Right ventricle myocardium inferior (tissue), 1 donor: ENCODE results near the gene RNF130. TPM values are rescaled to one million over a fixed set of nuclear protein-coding genes. Genes with fewer than 3 reads are reported as not detected.

Source experiments
- ATAC-seq: fragments of 200-7000 bp; cut with Tn5 transposase; one replicate; pipeline ENCODE4 v1.9.1; 2020; ENCODE audit warnings: mild to moderate bottlenecking, moderate library complexity
- DNase-seq: peaks from one replicate; pipeline ENCODE4 v3.0.0; 2021; ENCODE audit errors: missing footprints
- intact Hi-C: fragments of 100-400 bp; cut with DNase I; formaldehyde crosslinking; loops from one replicate; pipeline ENCODE4 v1.11.0; 2022
- total RNA-seq: library from RNA; stranded (reverse); fragmentation: NEBNext Ultra II Directional; extraction: Animal tissue kit (Norgen Biotek cat#: 25700); gene quantifications from one replicate; pipeline ENCODE4 v1.2.1, GENCODE V29; 2021
- donor health status: DM: no; HTN: yes; CAD: no; lungs with severe emphysema.

Gene RNF130
- total RNA-seq, 1 donor from 2014 or later, result 51.2 TPM

GRCh38 chr5:180072556-180072955 lies 997 bp upstream of the RNF130 start:
- ATAC-seq (no peak), DNase-seq (no peak)
- intact Hi-C loops, result loop anchor here (5.0 kb wide), 3 partner anchors 65 to 165 kb away; partner anchors contain the start of gene TBC1D9B

GRCh38 chr5:180072256-180072548 lies 643 bp upstream of the RNF130 start:
- DNase-seq (no peak), ATAC-seq (no peak)
- intact Hi-C loops, result loop anchor here (5.0 kb wide), 3 partner anchors 65 to 165 kb away; partner anchors contain the start of gene TBC1D9B

GRCh38 chr5:180070756-180071530 lies 616 bp downstream of the RNF130 start:
- peak; percentile 78 for DNase-seq
- ATAC-seq, result peak; percentile 22
- intact Hi-C loops, result loop anchor here (2.0 to 5.0 kb wide), 4 partner anchors 44 to 164 kb away; partner anchors contain the start of gene TBC1D9B

DNA sequence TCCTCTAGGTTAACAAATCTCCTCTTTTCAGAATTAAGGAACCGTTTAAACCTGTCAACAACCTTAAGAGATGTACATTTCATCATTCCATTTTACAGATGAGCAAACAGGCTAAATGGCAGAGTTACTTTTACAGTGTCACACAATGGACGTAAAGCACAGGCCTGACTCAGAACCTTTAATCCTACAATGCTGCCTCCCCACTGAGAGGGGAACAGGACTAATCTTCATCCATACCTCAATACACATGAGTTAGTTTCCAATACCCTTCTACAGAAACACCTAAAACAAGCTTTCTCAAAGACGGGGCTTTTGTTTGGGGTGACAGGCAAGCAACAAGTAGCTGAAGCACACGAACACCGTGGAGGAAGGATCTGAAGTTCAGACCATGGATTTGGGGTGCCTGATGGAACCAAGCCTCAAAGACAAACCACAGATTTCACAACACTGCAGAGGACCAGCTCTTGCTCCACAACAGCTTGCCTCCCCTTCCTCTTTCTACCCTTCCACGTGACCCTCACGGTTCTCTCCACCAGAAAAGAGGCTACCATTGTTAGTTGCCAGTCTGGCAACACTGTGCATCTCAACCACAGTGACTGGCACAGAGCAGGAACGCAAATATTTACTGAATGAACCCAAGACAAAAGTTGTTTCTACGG lies 1.8 kb downstream of the RNF130 start:
- ATAC-seq (no peak), DNase-seq (no peak)
- intact Hi-C loops, result loop anchor here (2.0 to 5.0 kb wide), 4 partner anchors 43 to 162 kb away; partner anchors contain the start of gene TBC1D9B

DNA sequence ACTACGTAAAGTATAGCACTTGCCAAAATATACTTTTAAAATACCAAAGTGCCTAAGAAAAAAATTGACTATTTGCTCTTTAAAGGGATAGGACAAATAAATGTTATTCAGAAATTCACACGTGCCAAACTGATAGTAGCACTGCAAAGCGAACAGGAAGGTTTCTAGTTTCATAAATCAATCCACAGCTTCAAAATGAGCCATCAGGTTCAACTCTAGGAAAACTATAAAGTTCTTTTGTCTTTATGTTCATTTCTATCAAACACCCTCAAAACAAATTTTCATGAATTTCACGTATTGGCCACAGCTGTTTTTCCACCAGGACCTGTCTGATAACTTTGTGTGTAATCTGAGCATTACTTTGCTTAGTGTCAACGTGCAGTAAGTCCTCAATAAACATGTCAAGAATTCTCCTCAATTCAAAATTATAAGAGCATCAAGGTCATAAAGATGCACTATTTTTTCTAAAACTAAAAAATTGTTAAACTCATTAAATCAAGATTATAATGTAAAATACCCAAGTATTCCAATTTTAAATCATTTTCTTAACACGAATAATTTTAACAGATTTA lies 3.0 kb downstream of the RNF130 start:
- intact Hi-C loops, result no loop called here
- no peak for ATAC-seq
- no peak for DNase-seq

- ATAC-seq (no peak), DNase-seq (no peak)
- intact Hi-C loops, result no loop called here
Measured at GRCh38 chr5:180067986-180068385, 3.6 kb downstream of the RNF130 start.

- intact Hi-C loops, result no loop called here
- ATAC-seq (no peak), DNase-seq (no peak)
Measured at GRCh38 chr5:180060192-180060591, 11.4 kb downstream of the RNF130 start.

GRCh38 chr5:180059326-180059725 lies 12.2 kb downstream of the RNF130 start:
- no peak for ATAC-seq
- no peak for DNase-seq
- intact Hi-C loops, result no loop called here

DNA sequence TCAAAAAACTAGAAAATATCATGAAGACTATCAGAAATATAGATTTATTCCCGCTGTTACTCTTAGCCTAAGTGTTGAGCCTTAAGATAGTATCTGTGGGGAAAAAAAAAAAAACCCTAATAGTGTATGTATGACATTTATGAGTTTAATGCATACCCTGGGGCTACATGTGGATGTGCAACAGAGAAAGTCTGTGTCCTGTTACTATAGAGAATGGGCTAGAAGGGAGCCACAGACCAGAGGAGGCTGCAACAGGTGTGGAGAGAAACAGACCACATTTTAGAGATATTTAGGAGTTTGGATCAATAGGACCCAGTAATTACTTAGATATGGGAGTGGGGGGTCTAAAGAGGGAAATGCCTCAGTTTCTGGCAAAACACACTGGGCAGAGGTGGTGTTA lies 15.4 kb downstream of the RNF130 start:
- ATAC-seq, result no peak
- intact Hi-C loops, result no loop called here

GRCh38 chr5:180054226-180054625 lies 17.3 kb downstream of the RNF130 start:
- DNase-seq (no peak), ATAC-seq (no peak)
- intact Hi-C loops, result no loop called here

More for the DNA sequence above, 15.4 kb downstream of the RNF130 start:
- no peak for DNase-seq

DNA sequence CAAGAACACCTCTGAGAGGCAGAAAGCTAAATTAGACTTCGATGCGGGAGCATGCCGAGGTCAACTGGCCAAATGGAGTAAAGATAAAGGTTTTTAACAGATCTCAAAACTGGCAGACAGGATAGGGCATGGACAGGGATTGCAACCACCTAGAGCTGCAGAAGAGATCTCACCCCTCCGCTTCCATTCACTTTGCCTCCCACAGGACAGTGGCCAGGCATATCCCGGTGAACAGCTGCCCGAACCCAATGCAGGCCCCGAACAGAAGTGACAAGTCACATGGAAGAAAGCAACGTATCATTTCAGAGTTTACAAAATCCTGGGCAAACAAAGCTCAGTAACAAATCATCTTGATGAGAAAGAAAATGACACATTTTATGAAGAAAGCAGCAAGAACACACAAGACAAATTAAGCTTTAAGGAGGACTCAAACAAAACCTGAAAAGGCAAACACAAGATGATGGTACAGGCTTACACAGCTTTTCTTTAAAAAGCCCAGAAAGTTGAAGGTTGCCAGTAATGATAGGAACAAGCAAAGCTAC lies 18.4 kb downstream of the RNF130 start:
- intact Hi-C loops, result no loop called here
- ATAC-seq (no peak), DNase-seq (no peak)

DNA sequence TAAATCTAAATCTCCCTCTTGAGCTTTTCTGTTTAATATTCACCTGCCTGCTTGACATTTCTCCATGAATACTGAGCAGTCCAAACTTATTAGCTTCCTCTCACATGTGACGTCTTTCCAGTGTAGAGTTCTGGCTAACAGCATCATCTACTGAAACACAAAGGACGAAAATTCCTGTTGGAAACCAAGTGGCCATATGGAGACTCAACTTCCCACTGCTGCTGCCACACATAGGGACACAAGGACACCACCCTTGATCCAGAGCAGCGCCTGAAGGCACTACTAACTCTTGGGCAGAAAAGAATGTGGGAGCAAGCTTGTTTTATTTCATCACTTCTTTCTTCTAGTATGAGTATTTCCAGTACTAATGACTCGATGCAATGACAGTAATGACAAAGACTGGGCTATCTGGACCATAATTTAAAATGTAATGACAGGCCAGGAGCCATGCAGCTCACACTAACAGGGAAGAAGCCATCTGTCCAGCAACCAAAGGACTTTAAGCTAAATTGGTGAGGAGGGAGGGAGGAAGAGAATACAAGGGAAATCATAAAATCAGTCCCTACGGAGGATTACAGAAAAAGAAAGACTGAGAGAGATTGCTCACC lies 19.2 kb downstream of the RNF130 start:
- ATAC-seq, result no peak
- intact Hi-C loops, result no loop called here

GRCh38 chr5:180050121-180050940 lies 21.2 kb downstream of the RNF130 start:
- intact Hi-C loops, result no loop called here
- DNase-seq (no peak), ATAC-seq (no peak)

More for the DNA sequence above, 19.2 kb downstream of the RNF130 start:
- no peak for DNase-seq

DNA sequence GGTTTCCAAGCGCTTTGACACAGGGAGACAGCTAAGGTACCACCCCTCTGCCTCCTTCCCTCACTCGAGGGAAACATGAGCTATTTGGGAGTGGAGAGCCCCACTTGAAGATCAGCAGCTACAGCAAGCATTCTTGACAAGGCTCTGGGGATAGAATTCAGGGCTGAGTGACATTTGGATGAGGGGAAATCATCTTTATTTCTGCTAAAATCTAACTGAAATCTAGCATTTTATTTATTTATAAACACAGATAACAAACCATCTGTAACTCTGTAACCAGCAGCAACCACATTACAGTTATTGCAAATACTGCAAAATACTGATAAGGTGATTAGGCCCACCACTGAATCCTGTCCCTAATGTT lies 22.4 kb downstream of the RNF130 start:
- ATAC-seq, result no peak
- intact Hi-C loops, result no loop called here
- no peak for DNase-seq

GRCh38 chr5:180047667-180048066 lies 23.9 kb downstream of the RNF130 start:
- ATAC-seq (peak; percentile 75), DNase-seq (peak; percentile 82)
- intact Hi-C loops, result no loop called here

DNA sequence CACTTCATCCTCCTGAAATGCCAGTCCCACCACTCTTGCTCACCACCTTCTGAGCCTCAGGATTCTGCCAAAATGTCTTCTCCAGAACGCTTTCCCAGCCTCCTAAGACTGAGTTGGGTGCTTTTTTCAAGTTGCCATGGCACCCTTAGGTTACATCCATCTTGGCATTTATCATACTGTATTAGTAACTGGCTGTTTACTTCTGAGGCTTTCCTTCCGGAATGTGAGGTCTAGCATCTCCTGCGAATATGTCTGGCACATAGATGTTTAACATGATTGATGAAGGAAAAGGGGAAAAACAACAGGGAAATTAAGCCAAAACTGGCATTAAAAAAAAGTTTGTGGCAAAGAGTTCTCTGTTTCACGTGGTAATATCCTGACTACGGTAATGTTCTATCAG lies 24.9 kb downstream of the RNF130 start:
- no peak for DNase-seq
- intact Hi-C loops, result no loop called here
- ATAC-seq, result no peak

DNA sequence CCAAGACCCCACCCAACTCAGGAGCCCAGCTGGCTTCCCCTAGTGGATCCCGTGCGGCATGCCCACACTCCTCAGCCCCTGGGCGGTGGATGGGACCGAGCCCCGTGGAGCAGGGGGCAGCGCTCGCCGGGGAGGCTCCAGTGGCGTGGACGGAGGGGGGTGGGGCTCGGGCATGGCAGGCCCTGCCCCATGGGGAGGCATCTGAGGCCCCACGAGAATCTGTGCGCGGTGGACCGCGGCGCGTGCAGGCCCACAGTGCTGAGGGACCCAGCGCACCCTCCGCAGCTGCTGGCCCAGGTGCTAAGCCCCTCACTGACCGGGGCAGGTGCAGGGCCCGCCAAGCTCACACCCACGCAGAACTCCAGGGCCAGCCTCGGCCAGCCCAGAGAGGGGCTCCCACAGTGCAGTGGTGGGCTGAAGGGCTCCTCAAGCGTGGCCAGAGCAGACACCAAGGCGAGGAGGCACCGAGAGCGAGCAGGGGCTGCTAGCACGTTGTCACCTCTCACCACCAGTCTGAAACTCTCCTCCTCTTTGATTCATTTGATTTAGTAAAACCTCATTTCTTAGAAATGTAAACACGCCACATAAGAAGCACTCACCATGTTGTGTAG lies 25.6 kb downstream of the RNF130 start:
- ATAC-seq, result no peak
- DNase-seq, result no peak

GRCh38 chr5:180043377-180043776 lies 28.2 kb downstream of the RNF130 start:
- no peak for DNase-seq
- intact Hi-C loops, result no loop called here
- no peak for ATAC-seq

More for the DNA sequence above, 25.6 kb downstream of the RNF130 start:
- intact Hi-C loops, result no loop called here
